GM19025 (cell line): ENCODE results near the gene EPB41L4B.

Source experiments
- ATAC-seq: cut with Tn5 transposase; IDR thresholded peaks from one replicate; pipeline ENCODE4 v1.9.1; 2021; ENCODE audit warnings: mild to moderate bottlenecking, low read depth, moderate library complexity; ENCODE audit not compliant: unreplicated experiment

EPB41L4B gene

DNA sequence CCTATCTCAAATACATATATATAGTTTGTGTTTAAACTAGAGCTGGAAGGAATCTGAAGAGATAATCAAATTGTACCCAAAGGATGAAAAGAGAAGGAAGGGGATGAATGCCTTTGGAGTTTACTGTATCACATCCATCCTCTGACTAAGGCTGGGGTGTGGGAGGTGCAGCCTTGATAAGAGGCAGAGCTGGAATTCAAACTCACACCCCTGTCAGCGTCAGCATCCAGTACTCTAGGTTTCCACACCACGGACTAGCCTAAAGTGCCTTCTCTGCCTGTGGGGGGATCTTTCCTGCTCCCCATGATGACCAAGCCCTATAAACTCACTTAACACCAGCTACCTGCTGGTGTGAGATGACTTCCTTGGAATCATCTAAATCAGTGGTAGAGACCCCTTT is 48.1 kb downstream of the EPB41L4B start:
- ATAC-seq = no peak

DNA sequence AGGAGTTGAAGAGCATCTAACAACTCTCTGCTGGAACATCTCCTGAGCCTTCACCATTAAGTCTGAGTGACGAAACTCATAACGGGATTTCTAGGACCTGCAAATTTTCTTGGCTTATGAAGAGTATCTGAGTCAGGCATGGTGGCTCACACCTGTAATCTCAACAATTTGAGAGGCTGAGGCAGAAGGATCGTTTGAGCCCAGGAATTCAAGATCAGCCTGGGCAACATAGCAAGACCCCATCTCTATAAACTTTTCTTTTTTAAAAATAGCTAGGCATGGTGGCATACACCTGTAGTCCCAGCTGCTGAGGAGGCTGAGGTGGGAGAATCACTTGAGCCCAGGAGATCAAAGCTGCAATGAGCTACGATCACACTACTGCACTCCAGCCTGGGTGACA is 48.8 kb downstream of the EPB41L4B start:
- no peak for ATAC-seq

DNA sequence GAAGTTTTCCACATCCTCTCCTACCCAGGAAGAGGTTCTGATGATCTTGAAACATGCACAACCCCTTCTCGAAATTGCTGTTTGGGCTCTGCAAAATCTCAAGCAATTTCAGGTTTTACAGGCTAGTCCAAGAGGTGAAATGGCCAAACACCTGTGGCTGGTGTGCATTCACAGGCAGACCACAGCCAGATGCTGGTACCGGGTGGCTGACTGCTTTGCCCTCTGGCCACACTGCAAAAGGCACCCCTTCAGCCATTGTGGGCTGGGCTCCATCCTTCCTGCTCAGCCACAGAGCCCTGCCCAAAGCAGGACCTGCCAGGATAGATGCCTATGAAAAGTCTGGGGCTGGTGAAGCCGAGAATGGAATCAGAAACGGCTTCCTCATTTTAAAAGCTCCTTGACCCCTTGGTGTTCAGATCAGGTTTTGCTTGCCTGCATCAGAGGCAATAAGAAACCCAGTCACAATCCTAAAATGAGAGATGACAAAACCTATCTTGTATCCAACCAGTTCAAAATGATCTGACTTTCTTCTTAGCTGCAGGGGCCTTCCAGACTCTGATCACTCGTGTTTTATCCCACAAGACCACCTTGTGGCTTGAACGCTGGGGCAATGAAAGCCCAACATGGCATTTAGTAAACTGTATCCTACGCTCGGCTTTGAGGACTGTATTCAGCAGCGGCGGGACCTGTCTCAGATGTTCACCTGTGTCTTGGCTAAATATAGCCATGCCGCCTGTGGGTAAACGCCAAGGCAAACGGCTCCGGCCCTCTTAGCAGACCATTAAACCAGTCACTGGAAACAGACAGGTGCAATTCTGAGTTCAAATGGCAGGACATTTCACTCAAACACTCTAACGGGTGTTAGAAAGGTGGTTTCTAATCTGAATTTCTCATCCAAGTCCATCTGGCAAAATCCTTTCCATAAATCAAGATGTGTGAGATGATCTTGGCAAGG is 49.6 kb downstream of the EPB41L4B start:
- ATAC-seq = no peak

DNA sequence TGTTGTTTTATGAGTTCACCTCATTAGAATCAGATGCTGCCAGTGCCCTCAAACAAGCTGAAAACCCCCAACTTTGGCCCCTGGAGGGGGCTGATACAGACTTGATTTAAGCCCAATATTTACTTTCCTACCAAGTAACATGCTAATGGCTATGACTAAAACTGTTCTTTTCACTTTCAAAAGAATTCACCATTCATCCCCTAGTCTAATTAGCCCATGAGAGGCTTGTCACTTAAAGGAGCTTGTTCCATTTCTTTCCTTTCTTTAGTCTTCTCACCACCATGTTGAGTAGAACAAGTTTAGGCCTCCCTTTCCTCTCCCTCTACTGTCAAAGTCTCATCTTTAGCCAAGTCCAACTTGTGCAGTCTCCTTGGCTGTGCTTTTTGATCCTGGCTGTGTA is 50.4 kb downstream of the EPB41L4B start:
- no peak for ATAC-seq

DNA sequence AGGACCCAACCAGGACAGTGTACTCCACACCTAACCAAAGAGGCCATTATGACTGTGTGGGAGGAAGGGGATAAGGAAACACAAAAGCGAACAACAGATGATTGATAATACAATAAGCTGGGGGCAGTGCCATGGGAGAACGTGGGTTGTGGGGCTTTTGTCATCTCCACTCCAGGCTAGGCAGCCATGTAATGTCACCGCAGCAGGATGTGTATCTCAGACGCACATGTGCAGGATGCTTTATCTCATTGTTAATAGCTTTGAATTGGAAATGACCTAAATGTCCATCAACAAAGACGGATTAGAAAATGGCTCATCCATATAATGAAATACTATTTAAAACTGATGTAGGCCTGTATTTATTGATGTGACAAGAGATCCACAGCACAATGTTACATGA is 51.0 kb downstream of the EPB41L4B start:
- no peak for ATAC-seq

DNA sequence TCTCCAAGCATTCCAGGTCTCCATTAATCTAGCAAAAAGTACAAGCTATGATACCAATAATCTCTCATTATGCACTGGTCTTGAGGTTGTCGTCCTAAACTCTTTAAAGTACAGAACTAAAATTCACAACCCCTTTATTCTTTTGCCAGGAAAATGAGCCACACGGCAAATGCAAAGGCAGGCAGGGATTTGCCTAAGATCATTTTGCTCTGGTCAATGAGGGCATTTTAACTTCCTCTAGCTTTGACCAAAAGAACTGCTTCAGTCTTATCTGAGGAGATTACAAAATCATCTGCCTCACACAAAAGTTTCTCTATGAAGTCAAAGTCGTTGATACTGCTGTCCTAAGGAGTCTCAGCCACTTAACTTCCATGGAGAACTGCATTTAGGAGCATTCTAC is 51.8 kb downstream of the EPB41L4B start:
- ATAC-seq = no peak

DNA sequence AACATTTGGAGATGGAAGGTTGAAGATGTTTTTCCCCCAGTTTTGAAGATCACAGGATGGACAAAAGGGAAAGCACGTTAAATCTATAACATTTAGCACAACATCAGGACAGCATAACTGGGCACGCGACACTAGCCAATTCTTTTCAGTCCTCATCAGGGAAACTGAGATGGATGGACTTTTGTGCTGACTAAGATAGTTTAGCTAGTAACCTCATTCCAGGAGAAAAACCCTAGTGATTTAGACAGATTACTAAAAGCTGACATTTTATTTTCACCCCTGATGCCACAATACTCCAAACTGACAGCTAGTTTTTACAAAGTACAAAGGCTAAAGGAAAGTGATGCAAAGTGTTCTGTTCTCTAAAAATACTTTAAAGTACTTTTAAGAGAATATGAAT is 53.3 kb downstream of the EPB41L4B start:
- no peak for ATAC-seq

DNA sequence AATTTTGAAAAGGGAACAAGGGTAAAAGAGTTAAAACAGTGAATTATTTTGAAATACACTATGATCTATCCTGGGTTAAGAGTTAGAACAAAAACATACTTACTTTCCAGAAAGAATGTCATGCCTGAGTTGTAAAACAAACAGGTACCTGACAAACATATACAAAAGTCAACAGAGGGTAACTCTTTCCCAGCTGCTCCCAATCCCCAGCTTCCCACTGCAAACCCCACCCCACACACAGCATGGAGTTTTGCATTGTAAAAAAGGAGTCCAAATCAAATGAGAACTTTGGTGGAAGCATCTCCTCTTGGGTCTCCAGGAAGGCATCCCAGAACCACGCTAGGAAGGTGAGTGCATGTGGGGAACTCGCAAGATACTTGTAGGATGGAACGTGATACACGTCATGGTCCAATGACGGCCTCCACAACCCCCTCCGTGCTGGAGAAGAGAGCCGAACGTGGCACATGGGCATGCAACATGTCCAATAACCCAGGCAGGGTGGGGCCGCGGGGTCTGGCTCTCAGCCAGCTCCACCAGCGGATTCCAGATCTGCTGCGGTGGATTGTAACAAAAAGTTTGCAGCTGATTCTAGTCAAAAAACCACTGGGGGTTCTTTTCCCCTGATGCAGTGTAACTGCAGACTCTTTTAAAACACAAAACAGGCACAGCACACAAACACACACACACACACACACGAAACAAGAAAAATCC is 55.8 kb downstream of the EPB41L4B start:
- ATAC-seq = no peak

DNA sequence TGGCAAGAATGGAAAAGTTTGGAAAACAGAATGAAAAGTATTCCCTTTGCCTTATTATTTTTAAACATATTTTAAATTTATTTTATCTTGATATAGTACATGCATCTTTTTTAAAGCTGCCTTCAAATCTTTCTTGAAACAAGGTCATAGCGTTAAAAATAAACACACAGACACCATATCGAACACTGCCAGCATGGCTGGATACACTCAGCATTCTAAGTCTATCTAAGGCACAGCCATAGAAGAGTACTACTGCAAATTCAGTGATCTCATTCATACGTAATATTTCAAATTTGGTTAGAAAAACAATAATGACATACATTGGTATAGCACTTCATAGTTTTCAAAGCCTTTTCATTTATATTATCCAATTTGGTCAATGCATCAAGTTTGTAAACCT is 57.5 kb downstream of the EPB41L4B start:
- no peak for ATAC-seq

DNA sequence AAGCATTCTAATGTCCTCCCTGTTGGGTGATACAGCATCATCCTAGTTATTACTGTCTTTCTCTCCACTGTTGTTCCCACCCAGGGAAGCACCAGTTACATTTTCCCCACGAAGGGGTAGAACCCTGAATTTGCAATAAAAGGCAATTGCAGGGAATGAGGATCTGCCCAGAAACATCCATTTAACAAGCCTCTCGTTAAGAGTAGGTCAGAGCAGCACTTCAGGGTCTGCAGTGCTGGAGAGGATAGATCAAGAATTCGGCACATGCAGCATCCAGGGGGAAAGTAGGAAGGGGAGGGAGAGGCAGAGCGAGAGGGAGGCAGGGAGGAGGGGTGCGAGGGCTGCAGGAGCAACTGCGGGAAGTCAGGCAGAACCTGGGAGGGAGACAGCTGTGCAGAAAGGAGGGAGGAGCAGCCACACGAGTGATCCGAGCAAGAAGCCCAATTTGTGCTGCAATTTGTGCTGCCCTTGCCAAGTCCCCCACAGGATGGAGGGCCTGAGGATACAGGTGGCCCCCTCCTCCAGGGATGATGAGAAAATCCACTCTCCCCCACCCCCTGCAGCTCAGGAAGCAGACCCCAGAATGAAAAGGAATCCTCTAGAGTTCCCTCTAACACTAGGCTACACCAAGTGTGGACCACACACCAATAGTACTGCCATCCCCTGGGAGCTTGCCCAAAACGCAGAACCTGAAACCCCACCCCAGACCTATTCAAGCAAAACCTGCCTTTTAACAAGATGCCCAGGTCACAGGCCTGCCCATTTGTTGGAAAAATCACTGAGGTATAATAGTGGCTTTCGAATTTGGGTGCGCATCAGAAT is 62.2 kb downstream of the EPB41L4B start:
- ATAC-seq = no peak

DNA sequence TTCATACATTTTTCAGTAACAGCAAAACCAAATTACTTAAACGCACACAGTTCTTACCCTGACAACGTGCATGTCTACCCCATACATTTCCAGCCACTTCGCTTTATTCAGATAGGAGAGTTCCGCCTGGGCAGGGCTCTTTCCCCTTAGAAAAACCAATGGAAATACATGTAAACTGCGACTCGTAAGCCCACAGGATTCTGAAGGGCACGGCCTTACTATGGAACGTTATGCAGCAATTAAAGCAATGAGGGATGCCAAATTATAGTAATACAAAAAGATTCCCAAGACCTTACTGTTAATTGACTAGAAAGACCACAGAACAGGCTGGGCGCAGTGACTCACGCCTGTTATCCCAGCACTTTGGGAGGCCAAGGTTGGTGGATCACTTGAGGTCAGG is 64.5 kb downstream of the EPB41L4B start:
- ATAC-seq = no peak

DNA sequence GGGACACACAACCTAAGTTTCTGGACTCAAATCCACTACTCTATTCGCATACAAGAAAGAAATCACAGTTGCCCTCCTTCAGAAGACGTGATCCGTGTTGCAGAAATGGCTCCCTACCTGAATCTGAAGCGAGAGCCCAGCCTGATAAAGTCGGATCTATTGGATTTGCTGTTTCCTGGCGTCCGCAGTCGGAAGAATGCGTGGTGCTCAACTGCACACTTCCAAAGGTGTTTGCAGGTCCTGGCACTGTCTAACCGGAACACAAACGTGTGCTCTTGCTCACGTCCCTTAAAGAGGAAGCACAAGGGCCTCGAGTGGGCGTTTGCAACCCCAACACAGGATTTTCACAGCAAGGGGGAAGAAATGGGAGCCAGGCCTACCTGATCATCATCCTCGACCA is 65.5 kb downstream of the EPB41L4B start:
- no peak for ATAC-seq

DNA sequence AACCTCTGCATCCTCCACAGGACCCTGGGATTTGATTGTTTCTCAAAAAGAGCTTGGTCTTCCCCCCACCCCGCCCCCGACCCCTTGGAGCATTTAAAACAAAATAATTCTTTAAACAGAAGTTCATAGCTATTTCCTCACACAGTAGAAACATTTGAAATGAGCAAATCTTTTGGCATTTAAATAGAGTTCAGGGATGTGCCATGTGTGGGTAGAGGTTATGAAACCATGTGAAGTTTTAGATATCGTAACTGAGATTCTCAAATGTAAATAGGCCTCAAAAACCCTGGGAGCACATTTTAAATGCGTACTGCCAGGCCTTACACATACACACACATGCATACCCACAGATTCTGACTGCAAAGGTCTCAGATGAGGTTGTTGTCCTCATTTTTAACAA is 66.5 kb downstream of the EPB41L4B start:
- ATAC-seq = no peak

DNA sequence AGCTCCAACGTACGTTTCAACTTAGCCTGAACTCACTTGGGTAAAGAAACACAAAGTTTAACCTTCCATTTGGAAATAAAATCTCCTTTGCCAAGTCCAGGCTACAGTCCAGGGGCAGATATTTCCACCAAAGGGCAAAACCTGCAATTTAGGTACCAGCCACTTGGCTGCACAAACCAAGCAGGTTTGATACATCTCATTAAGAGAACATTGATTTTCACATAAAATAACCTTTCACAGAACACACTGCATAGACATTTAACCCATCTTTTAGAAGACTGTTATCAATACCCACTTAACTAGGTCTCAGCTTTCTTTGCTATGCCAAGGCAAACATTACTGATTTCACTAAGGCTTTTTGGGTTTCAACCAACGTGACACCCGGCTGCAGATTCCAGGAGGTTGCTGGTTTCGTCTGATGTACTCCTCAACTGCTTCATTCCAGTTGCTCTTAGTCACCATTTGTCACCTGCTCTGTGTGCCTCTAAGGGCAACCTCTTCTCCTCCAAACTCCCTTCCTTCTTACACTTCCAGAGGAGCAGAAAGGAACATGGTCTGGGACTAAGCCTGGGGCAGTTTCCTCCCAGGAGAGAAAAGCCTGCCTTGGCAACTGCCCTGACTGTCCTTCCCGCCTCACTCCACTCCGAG is 67.1 kb downstream of the EPB41L4B start:
- no peak for ATAC-seq

DNA sequence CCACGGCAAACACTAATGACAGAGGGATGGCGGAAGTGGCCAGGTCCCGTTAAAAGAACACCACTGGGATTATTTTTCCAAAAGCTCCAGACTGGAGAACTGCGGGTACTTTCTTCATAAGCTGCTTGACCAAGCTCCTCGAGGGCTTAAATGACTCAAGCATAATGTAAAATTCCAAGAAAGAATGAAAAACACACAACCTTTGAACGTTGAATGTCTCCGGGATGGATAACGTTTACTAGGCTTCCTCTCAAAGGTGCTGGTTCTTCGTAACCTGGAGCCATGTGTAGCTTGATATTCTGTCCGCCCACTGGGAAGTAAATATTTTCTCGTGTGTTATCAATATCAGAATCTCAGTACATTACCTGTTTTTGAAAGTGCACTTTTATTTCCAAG is 67.6 kb downstream of the EPB41L4B start:
- ATAC-seq = no peak

DNA sequence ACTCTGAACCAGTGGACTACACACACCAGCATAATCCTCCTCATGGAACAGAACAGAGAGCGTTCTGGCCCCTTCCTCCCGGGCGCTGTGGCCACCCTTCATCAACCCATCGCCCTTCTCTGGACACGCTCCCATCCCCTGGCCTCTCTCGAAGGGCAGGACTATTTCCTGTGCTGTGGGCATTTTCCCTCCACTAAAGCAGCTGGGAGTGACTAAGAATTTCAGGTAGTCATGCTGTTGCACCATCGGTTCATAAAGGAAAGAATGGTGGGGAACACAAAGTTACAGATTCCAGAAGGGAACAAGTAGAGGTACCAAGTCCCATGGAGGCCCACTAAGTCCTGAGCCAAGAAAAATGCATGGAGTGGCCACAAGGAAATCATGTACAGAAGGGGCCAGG is 68.6 kb downstream of the EPB41L4B start:
- ATAC-seq = no peak

DNA sequence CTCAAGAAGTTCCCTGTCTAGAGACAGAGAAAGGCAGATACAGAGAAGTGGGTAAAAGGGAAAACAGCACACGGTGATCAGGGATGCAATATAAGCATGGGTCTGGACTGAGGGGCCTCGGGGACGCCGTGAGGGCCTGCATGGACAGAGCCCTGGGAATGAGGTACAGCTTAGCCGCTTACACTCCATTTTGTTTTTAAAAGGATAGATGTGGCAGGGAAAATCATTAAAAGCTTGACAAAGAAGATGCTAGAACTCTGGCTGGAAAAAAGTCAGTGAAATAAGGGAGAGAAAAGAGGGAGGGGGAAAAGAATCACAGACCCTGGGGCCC is 69.1 kb downstream of the EPB41L4B start:
- no peak for ATAC-seq

DNA sequence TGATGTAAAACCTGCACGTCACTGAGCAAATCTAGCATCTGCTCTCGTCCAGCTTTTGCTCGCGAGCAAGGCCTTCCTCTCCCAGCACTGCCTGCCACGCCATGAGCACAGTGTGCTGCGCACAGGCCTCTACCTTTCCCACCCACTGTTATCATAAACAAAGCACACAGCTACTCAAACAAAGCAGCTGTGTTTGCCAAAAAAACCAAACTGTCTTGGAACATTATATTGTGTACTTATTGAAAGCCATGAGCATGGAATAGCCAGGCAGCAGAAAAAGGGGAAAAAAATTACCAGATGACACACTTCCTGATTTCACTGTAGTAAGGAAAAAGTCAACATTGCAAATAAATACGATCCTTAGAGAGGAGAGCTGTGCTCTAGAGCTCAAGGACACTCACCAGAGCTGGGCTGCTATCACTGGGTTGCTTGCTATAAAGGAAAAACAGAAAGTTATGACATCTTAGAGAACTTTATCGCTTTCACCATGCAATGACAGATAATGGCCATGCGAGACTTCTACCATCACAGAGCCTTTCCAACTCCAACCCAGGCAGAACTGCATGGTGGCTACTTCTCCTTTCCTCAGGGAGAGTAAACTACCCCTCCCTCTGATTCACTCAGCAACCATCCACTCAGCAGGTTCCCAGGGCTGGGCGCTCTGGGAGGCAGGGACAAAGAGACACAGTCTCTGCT is 69.6 kb downstream of the EPB41L4B start:
- no peak for ATAC-seq

DNA sequence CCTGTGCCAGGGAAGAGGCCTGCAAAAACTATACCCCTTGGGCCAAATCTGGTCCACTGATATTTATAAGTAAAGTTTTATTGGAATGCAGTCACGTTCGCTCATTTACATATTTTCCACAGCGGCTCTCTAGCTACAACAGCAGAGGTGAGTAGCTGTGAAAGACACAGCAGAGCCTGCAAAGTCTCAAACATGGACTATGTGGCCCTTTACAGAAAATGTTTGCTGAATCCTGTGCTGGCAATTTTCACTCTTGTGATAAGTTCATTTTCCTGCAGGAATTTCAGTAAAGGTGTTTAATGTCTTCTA is 70.1 kb downstream of the EPB41L4B start:
- ATAC-seq = no peak

DNA sequence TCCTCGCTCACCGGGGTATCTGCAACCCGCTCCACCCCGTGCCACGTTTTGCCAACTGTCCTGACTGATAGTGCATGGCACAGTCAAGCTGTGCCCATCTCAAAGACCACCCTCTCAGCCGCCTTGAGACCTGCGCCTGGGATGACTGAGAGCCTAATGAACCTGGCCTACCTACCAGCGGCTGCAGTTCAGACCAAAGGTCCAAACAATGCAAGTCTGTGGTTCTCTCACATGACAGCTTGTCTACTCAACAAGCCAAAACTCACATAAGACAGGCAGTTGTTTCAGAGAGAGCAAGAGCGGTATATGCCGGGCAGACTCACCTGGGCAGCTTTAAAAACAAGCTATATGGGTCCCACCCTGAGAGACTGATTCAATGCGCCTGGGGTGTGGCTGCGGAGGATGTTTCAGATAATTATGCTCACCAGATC is 70.5 kb downstream of the EPB41L4B start:
- no peak for ATAC-seq
